Measurements from ENCODE around the gene UNC5C. TPM values are rescaled to one million over a fixed set of nuclear protein-coding genes. Genes with fewer than 3 reads are reported as not detected.
A peak's percentile ranks its signal among the peaks of the same experiment; 100 is the strongest.

Gene UNC5C
- total RNA-seq, 1 donor from 2014 or later = 15.5 TPM

- Mint-ChIP-seq H3K4me1 (ENCODE audit: low read depth) (peaks cover 50% of the 10 kb centered on the region), H3K27ac (ENCODE audit: unreplicated experiment) (peak overlapping the region; percentile 74), H3K27me3 (ENCODE audit: low read depth) (no peaks in the 10 kb centered on the region), H3K4me3 (ENCODE audit: unreplicated experiment) (no peak overlapping the region), H3K9me3 (ENCODE audit: low read depth) (no peaks in the 10 kb centered on the region), H3K36me3 (ENCODE audit: low read depth) (no peaks in the 10 kb centered on the region)
- no peak for TF ChIP-seq CTCF (IDR thresholded peaks at IDR 0.05)
- no peak for DNase-seq (ENCODE audit: low spot score)
Observed at GRCh38 chr4:95529946-95530345, 18.8 kb downstream of the UNC5C start.

GRCh38 chr4:95528388-95528948, 20.3 kb downstream of the UNC5C start:
- no peak for TF ChIP-seq CTCF (IDR thresholded peaks at IDR 0.05)
- Mint-ChIP-seq H3K9me3 (ENCODE audit: low read depth) (no peaks in the 10 kb centered on the region), H3K27ac (ENCODE audit: unreplicated experiment) (peak overlapping the region; percentile 90), H3K4me1 (ENCODE audit: low read depth) (peaks cover 45% of the 10 kb centered on the region), H3K27me3 (ENCODE audit: low read depth) (no peaks in the 10 kb centered on the region), H3K36me3 (ENCODE audit: low read depth) (no peaks in the 10 kb centered on the region), H3K4me3 (ENCODE audit: unreplicated experiment) (peak overlapping the region; percentile 44)
- DNase-seq (ENCODE audit: low spot score) = no peak

GRCh38 chr4:95526075-95526474, 22.7 kb downstream of the UNC5C start:
- TF ChIP-seq CTCF (IDR thresholded peaks at IDR 0.05) = no peak
- Mint-ChIP-seq H3K27ac (ENCODE audit: unreplicated experiment) (no peak overlapping the region), H3K9me3 (ENCODE audit: low read depth) (no peaks in the 10 kb centered on the region), H3K4me3 (ENCODE audit: unreplicated experiment) (no peak overlapping the region), H3K4me1 (ENCODE audit: low read depth) (peaks cover 37% of the 10 kb centered on the region), H3K27me3 (ENCODE audit: low read depth) (no peaks in the 10 kb centered on the region), H3K36me3 (ENCODE audit: low read depth) (peaks cover 1% of the 10 kb centered on the region)
- no peak for DNase-seq (ENCODE audit: low spot score)

- no peaks in the 10 kb centered on the region for H3K9me3 Mint-ChIP-seq (ENCODE audit: low read depth)
- no peak overlapping the region for H3K4me3 Mint-ChIP-seq (ENCODE audit: unreplicated experiment)
- no peak overlapping the region for H3K27ac Mint-ChIP-seq (ENCODE audit: unreplicated experiment)
- no peak for DNase-seq (ENCODE audit: low spot score)
- H3K27me3 Mint-ChIP-seq (ENCODE audit: low read depth) = no peaks in the 10 kb centered on the region
- H3K4me1 Mint-ChIP-seq (ENCODE audit: low read depth) = peaks cover 24% of the 10 kb centered on the region
- peaks cover 1% of the 10 kb centered on the region for H3K36me3 Mint-ChIP-seq (ENCODE audit: low read depth)
- TF ChIP-seq CTCF (IDR thresholded peaks at IDR 0.05) = no peak
Observed at GRCh38 chr4:95524729-95525128, 24.0 kb downstream of the UNC5C start.

GRCh38 chr4:95524184-95524583, 24.6 kb downstream of the UNC5C start:
- Mint-ChIP-seq H3K27me3 (ENCODE audit: low read depth) (no peaks in the 10 kb centered on the region), H3K36me3 (ENCODE audit: low read depth) (peaks cover 1% of the 10 kb centered on the region), H3K27ac (ENCODE audit: unreplicated experiment) (no peak overlapping the region), H3K4me1 (ENCODE audit: low read depth) (peaks cover 19% of the 10 kb centered on the region), H3K9me3 (ENCODE audit: low read depth) (no peaks in the 10 kb centered on the region), H3K4me3 (ENCODE audit: unreplicated experiment) (no peak overlapping the region)
- TF ChIP-seq CTCF (IDR thresholded peaks at IDR 0.05) = no peak
- DNase-seq (ENCODE audit: low spot score) = no peak
